Activated T-cell treated with anti-CD3 and anti-CD28 coated beads for 1 hour (primary cell): Measurements from ENCODE around the gene ZCCHC10.
"Not testable (repeated sequence)": the region's sequence is repeated elsewhere in the genome, so short reads cannot be mapped to it uniquely, and the experiment has no call there.

Experiments used
- DNase-seq: peaks from one replicate; pipeline ENCODE4 v3.0.0-alpha.2; 2020; ENCODE audit warnings: low read depth

The ZCCHC10 gene

DNA sequence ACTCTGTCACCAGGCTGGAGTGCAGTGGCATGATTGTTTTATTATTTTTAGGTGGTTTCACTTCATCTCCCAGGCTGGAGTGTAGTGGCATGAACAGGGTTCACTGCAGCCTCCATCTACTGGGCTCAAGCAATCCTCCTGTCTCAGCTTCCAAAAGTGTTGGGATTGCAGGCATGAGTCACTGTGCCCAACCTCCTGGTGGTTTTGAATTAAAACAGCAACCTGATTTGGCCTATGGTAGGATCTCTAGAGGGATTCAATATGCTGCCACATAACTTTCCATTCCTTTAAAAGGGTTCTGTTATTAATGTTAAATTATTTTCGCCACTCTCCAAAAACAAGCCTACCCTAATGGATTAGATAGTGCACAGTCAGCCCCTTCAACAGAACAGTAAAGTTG lies 15.6 kb upstream of the ZCCHC10 start:
- no peak for DNase-seq

DNA sequence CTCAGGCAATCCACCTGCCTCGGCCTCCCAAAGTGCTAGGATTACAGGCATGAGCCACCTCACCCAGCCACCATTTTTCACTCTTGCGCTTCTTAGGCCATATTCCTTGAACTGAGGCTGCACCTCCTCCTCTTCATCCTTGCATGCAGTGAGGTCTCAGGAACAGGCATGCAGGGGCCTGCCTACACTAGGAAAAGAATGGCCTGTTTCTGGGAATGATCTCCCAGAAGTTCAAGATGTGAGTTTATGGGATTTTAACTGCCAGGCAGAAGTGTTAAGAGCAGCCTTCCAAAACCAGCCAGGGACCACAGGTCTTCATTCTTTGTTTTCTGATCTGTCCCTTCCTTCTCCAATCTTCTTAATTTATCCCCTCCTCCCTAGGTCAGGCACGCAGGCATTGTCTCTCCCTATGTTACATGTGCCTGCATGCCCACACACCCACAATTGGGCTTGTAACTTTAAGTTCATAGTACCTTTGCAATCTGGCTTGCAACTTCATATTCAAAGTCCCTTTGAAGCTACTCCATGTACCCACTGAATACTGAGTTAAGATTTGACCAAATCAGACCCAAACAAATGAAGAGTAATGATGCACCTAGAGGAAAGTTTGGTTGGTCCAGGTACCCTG lies 14.9 kb upstream of the ZCCHC10 start:
- DNase-seq: no peak

DNA sequence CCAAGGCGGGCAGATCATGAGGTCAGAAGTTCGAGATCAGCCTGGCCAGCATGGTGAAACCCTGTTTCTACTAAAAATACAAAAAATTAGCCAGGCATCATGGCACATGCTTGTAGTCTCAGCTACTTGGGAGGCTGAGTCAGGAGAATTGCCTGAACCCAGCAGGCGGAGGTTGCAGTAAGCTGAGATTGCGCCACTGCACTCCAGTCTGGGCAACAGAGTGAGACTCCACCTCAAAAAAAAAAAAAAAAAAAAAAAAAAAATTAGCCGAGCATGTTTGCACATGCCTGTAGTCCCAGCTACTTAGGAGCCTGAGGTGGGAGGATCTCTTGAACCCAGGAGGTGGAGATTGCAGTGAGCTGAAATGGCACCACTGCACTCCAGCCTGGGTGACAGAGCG lies 10.3 kb upstream of the ZCCHC10 start:
- not testable (repeated sequence) for DNase-seq

DNA sequence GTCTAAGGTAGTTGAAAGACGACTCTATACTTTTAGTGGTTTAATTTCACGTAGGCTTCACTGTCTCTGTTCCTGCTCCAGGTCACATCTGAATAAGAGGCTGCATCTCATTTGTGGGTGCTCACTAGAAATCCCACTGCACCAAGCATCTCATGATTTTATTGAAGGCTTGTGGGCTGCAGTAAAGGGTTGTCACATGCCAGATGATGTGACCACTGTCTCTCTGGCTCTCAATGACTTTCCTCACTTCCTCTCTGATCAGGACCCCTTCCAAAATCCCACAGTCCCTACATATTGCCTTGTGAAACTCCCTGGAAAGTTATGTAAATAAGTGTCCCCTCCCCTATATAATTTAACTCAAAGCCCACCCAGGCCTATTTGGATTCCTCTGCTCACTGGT lies 8.9 kb upstream of the ZCCHC10 start:
- DNase-seq: no peak

DNA sequence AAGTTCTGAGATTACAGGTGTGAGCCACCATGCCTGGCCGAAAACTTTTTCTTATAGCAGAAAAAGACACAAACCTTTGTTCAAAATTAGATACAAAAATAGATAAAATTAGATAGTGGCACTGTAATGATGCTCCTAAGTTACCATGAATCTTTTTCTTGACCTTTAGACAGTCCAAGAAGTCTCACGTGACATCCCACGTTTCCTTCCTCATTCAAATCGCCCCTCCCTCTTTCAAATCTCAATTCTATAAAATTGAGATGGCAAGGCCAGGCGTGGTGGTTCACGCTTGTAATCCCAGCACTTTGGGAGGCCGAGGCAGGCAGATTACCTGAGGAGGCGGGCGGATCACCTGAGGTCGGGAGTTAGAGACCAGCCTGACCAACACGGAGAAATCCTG lies 7.7 kb upstream of the ZCCHC10 start:
- DNase-seq: no peak

DNA sequence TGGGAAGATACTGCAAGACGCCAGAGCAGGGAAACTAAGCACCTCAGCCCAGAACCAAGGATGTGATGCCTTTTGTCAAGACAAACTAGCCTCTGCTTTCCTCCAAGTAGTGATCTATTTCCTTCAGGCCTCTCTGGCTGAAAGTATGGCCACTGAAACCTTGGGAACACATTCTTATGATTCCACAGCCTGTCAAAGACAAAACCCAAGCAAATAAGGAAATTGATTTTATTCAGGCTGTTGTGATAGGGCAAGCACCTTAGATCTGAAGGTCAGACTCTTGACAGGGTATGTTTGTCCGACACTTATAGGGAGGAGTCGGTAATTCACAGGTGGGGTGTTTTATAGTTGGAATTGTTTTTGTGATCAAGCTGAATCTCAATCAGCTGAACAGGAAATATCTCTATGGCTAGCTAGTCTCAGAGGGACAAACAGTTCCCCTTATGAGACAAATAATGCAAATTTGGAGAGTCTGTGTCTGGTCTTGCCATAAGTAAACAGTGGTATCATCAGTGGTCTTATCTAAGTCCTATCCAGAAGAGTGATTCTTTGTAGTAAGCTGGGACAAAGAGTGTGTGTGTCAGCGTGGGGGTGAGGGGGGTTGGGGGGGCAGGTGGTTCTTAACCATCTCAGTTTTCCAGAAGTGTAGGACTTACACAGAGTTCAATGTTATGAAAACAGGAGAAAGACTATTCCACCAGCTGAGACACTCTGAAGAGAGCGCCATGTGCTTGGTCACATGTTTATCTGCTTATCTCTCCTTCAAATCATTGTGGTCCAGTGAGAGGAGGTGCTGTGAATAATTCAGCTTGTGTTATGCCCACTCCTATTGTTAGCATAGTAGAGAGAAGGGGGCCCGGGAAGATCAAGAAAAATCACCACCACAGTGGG lies 6.7 kb upstream of the ZCCHC10 start:
- no peak for DNase-seq

DNA sequence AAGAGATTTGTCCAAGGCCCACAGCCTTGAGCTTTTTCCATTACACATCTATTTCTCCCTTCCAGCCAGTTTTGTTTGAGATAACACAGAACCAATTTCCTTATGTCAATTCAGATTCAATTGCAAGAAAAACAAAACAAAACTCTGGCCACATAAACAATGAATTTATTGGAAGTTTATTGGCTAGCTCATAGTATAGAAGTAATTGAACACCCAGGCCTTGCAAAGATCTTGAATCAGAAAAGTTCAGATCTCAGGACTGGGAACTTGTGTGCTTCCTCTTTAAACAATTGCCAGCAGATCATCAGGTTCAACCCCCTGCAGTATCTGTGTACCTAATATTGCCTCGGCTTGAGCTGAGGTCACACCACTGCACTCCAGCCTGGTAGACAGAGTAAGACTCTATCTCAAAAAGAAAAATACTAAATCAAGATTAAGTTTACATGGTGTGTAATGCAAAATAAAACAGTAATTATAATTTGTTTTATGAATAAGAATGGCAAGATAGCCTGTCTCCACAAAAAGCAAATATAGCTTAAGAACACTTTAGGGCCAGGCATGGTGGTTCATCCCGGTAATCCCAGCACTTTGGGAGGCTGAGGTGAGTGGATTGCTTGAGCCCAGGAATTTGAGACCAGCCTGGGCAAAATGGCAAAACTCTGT lies 4.1 kb upstream of the ZCCHC10 start:
- no peak for DNase-seq

DNA sequence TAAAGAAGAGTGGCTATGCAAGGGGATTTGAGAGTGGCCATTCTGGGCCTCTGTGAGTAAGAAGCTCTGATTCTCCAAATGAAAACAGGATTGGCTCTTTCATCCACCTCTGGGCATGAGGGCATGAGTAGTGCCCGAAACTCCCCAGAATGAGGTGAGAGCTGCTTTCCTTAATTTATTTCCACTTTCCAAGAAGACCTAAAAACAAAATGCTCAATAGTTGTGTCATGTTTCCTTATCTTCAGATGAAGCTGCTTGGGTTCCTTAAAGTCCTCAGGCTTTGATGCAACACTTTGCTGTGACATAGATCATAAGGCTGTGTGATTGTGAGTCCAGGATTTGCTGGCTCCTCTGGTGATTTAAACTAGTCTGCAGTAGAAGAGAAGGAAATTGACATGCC lies 3.1 kb upstream of the ZCCHC10 start:
- no peak for DNase-seq

DNA sequence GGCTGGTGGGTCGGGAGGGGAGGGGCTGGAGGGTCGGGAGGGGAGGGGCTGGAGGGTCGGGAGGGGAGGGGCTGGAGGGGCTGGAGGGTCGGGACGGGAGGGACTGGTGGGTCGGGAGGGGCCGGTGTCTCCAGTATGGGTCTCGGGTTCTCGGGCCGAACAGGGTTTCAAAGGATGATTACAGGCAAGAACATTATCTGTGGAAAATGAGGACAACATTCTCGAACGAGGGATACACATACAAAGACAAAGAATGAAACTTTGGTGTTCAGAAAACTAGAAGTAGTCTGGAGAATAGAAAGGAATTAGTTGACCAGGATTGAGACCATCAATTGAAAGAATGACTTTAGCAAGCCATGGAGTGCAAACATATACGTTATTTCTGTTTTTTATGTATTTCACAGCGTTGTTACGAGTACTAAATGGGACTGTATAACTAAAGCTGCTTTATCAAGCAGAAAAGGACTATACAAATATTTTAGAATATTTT lies 360 bp upstream of the ZCCHC10 start:
- no peak for DNase-seq

DNA sequence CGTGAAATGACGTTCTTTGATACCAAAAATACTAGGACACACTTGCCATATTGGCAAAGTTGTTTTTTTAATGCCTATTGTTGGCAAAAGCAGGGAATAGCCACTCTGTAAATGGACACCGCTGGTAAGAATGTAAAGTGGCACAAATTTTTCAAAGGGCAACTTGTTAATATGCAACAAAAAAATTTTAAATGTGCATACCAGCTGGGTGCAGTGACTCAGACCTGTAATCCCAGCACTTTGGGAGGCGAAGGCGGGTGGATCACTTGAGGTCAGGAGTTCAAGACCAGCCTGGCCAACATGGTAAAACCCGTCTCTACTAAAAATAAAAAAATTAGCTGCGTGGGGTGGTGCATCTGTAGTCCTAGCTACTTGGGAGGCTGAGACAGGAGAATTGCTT lies 6.9 kb downstream of the ZCCHC10 start:
- DNase-seq: not testable (repeated sequence)

DNA sequence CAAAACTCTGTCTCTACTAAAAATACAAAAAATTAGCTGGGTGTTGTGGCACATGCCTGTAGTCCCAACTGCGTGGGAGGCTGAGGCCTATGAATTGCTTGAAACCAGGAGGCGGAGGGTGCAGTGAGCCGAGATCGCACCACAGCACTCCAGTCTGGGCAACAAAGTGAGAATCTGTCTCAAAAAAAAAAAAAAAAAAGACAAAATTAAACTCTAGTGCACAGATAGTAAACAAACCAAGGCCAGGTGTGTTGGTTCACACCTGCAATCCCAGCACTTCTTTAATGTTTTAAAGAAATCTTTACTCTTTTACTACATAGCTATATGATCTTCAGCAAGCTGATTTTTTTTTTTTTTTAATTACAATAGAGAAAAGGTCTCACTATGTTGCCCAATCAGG lies 8.4 kb downstream of the ZCCHC10 start:
- DNase-seq: no peak

DNA sequence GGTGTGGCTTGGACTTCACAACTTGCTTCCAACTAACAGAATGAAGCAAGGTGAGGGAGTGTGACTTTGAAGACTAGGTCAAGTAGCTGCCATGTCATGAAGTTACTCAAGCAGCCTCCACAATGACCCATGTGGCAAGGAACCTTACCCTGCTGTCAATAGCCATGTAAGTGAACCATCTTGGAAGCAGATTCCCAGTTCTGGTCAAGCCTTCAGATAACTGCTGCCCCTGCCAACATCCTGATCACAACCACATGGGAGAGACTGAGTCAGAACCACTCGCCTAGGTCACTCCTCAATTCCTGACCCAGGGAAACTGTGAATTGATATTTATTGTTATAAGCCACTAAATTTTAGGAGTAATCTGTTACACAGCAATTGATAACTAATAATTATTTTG lies 10.9 kb downstream of the ZCCHC10 start:
- DNase-seq: no peak

DNA sequence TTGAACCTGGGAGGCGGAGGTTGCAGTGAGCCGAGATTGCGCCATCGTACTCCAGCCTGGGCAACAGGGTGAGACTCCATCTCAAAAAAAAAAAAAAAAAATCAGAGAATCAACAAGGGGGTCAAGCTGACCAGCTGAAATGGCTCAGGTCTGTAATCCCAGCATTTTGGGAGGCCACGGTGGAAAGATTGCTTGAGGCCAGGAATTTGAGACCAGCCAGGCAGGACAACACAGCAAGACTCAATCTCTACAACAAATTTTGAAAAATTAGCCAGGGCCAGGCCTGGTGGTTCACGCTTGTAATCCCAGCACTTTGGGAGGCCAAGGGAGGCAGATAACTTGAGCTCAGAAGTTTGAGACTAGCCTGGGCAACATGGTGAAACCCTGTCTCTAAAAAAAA lies 17.9 kb downstream of the ZCCHC10 start:
- DNase-seq: not testable (repeated sequence)

DNA sequence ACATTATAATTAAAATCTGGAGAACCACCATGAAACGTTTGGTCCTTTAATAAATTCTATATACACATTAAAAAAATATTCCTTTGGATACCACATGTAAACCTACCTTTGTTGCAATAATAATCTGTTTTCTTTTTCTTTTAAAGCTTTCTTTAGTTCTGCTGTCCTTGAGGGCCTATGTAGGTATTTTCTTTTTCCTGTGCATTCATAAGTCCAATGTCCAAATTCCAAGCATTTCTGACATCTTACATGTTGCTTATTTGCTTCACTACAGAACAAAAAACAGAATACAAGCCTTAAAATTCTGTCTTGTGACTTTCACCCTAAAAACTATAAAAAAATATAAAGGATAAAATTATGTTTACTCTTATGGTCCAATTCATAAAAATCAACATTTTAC lies 19.7 kb downstream of the ZCCHC10 start:
- no peak for DNase-seq

DNA sequence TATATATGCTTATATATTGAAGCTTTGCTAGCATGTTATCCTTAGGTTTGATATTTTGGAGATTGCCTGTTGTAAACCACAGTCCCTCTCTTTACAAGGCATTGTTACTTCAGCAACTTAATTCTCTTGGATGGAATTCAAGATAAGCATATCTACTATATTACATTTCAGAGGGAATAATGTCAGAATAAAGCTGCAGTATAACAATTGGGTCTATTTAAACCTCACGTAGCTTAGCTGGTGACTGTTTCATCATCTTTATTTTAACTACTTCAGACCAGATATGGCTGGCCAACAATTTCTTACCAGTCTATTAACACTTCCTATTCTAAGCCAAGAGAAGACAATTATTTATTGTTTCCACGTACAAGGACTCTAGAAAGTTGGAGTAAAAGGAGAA lies 27.1 kb downstream of the ZCCHC10 start:
- DNase-seq: no peak

DNA sequence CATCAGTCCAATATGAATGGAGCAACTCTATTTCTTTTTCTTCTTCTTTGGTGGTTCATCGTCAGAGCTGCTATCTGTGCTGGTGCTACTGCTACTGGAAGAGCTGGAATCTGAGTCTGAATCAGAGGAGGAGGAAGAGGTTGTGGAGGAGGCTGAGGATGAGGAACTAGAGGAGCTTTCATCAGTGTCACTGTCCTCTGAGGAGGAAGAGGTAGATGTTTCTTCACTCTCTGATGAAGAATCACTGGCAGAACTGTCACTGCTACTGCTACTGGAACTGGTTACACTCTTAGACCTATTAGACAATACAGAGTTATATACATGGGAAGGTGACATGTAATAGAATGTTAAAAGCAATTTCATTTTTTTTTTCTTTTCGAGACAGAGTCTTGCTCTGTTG lies 27.8 kb downstream of the ZCCHC10 start:
- DNase-seq: no peak

DNA sequence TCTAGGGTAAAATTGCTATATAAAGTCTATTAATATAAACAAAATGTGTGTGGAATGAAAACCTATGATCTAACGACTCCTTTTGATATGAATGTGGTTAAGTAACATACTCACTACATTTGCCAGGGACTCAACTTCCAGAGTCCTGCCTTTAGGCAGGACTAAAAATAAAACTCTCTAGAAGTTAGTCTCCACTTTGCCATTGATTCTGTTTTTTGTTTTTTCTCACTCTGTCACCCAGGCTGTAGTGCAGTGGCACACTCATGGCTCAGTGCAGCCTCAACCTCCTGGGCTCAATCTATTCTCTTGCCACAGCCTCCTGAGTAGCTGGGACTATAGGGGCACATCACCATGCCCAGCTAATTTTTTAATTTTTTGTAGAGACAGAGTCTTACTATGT lies 30.0 kb downstream of the ZCCHC10 start:
- DNase-seq: no peak

DNA sequence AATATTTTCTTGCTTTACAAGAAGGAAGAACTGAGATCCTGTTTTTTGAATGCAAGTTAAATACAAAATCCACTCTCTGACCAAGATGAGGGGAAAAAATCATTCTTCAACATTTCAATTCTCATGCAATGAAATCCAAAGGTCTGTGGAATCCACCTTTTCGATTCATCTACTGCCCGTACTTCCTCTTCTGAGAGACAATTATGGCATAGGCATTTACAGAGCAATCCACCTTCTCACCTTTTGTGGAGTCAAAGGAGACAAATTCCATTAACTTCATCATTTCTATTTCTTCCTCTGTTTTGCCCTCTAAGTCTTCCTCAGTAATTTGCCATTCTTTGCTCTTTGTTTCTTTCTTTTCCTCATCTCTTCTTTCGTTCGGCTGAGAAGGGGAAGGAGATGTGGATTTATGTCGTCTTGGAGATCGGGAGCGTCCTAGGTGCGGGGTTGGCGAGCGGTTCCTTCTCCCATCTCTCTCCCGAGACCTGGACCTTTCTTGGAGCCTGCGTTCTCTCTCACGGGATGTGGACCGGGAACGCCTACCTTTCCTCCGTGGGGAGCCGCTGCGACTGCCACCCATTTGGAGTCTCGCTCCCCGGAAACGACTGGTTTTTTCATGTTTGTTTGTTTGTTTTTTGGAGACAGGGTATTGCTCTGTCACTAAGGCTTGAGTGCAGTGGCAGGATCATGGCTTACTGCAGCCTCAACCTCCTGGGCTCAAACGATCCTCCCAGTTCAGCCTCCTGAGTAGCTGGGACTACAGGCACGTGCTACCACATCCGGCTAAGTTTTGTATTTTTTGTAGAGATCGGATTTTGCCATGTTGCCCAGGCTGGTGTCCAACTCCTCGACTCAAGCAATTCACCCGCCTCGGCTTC lies 38.6 kb downstream of the ZCCHC10 start:
- DNase-seq: no peak

DNA sequence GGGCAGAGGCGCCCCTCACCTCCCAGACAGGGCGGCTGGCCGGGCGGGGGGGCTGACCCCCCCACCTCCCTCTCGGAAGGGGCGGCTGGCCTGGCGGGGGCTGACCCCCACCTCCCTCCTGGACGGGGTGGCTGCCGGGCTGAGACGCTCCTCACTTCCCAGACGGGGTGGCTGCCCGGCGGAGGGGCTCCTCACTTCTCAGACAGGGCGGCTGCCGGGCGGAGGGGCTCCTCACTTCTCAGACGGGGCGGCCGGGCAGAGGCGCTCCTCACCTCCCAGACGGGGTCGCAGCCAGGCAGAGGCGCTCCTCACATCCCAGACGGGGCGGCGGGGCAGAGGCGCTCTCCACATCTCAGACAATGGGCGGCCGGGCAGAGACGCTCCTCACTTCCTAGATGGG lies 43.4 kb downstream of the ZCCHC10 start:
- DNase-seq: not testable (repeated sequence)

DNA sequence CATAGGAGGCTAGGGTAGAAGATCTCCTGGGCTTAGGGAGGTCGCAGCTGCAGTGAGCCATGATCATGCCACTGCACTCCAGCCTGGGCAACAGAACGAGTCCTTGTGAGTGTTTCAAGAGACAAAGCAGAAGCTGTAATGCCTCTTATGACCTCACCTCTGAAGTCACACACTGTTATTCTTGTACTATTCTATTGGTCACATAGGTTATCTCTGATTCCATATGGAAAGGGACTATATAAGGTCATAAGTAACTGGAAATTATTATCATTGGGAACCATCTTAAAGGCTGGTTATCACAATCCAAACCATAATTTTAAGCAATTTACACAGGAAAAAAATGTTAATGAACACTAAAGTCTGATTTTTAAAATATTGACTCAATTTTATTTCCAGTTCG lies 45.1 kb downstream of the ZCCHC10 start:
- DNase-seq: no peak

DNA sequence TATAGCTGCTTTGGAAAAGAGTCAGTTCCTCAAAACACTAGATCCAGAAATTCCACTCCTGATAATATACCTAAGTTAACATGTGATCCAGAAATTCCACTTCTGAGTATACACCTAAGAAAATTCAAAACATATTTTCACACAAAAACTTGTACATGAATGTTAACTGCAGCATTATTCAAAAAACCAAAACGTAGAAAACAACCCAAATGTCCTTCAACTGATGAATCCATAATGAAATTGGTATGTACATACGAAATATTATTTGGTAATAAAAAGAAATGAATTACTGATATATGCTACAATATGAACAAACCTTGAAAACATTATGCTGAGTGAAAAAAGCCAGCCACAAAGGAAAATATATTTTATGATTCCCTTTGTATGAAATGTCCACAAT lies 46.4 kb downstream of the ZCCHC10 start:
- no peak for DNase-seq

DNA sequence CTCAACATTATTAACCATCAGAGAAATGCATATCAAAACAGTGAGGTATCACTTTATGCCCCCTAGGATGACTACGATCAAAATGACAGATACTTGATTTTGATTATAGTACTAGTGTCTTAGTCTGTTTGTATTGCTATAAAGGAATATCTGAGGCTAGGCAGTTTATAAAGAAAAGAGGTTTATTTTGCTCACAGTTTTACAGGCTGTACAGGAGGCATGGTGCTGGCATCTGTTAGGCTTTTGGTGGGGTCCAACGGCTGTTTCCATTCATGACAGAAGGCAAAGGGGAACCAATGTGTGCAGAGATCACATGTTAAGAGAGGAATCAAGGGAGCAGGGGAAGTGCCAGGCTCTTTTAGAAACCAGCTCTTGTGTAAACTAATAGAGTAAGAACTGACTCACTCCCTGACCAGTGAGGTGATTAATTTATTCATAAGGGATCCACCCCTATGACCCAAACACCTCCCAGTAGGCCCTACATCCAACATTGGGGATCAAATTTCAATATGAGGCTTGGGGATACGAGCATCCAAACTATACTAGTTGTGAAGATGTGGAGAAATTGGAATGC lies 46.9 kb downstream of the ZCCHC10 start:
- no peak for DNase-seq
